Stimulated activated CD4-positive, alpha-beta T cell treated with anti-CD3 and anti-CD28 coated beads, Interleukin-12 subunit alpha, Interleukin-12 subunit beta, amount 100 ng/mL, for 4 hours (primary cell): Measurements from ENCODE around the gene CCND3.

Experiments
- DNase-seq: peaks from one replicate; pipeline ENCODE4 v3.0.0-alpha.2; 2020

Gene CCND3

DNA sequence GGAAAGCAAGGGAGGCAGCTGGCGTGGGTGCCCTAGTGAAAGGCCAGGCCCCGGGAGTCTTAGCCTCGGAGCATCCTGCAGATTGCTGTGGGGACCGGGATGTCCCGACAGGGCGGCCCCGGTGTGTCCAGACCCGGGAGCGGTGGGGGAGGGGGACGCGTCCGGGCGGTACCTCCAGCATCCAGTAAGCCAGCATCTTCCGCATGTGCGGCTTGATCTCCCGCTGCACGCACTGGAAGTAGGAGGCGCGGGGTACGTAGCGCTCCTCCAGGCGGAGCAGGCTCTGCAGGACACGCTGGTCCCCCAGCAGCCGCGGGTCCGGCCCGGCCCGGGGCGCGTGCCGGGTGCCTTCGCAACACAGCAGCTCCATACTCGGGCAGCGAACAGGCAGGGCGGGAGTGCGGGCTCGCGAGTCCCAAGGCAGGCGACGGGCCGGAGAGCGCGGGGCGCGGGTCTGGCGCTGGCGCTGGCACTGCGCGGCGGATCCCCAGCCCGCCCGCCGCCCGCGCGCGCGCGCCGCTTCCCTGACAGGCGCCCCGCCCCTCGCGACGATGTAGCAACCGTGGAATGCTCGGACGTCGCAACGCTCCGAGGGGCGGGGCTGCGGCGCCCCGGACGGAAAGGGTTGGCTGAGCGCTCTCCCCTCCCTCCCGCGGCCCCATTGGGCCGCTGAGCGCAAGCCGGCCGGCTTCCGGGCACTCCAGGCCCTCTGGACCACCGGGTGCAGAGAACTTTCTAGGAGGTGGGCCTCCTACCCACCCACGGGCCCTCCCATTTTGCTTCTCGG, at the start of gene CCND3:
Gene CCND3, minus strand, starts transcription at position 529 of the 787 bp plus-strand sequence. Its CDS starts 159 bp downstream, at position 370.
- DNase-seq: peak; percentile 93

DNA sequence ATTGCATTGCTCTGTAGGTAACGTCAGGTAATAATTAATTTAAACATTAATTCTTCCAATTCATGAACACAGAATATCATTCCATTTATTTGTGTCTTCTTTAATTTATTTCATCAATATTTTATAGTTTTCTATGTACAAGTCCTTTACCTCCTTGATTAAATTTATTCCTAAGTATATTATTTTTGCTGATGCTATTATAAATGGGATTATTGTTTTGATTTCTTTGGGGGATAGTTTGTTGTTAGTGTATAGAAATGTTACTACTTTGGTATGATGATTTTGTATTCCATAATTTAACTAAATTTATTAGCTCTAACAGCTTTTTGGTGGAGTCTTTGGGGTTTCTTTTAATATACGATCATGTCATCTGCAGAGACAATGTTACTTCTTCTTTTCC, 44.7 kb upstream of the CCND3 start:
- no peak for DNase-seq

DNA sequence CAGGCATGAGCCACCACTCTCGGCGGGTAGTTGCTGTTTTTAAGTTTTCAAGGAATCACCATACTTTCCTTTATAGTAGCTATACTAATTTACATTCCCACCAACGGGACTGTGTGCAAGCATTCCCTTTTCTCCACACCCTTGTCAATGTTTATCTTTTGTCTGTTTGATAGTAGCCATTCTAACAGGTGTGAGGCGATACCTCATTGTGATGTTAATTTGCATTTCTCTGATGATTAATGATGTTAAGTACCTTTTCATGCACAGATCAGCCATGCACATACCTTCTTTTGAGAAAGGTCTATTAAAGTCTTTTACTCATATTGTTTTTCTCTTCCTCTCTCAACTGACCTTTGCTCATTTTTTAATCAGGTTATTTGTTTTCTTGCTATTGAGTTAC, 43.0 kb upstream of the CCND3 start:
- DNase-seq: no peak

DNA sequence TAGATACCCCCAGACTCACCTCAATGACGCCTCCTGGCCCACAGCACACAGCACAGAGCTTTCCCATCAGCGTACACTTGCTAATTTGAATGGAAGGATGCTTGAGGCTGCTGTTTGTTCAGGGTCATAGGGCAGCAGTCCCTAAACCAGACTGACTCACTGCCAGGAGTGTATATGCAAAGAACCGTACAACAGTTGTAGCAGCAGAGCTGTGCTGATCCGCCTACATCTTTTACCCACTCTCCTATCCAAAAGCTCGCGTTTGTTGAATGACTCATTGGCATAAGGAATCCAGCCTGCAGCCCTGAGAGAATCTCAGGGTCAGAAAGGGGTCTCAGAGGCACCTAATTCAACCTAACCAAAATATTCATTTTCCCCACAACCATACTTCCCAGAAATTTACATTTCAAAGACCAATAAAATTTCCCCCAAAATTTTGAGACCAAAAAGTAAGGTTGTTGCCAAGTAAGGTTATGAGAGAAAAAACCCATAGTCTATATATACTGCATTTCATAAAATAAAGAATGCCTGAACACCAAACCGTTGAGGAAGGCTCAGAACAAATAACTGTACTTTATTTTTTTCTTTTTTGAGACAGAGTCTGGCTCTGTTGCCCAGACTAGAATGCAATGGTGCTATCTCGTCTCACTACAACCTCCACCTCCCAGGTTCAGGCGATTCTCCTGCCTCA, 35.3 kb upstream of the CCND3 start:
- no peak for DNase-seq

DNA sequence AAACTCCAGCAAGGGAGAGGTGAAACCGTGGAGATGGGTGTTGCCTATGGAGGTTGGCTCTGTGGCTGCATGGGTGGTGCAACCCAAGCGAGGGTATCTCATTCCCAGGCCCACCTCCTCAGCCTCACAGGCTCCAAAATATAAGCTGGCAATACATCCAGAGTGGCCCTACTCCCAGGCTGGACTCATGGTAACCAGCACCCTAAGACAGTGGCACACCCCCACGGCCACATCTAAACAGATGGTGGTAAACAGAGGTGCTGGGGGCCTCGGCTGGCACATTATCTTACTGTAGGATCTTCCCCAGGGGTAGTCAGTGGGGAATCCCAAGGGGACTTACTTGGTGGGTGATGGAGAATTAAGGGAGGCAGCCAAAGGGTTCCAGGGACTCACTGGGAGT, 33.7 kb upstream of the CCND3 start:
- no peak for DNase-seq

DNA sequence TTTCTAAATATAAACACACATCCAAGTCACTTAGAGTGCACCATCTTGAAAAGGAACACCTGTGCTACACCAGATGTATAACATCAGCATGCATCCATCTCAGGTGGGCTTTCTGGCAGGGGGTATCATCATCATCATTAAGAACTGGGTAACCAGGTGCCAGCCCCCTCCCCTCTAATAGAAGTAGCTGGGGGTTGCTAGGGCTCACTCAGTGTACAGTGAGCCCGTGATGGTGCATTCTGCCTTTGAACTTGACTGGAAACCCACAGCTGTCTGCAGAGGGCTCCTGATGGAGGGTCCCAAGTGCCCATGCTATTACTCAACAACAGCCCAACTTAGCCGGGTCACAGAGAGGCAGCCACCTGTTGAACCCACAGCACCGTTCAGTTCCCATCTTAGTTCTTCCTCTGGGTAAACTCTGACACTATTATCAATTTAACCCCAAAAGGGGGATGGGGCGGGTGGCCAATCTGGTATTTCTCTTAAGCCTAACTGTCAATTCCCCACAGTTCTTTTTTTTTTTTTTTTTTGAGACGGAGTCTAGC, 32.7 kb upstream of the CCND3 start:
- no peak for DNase-seq

DNA sequence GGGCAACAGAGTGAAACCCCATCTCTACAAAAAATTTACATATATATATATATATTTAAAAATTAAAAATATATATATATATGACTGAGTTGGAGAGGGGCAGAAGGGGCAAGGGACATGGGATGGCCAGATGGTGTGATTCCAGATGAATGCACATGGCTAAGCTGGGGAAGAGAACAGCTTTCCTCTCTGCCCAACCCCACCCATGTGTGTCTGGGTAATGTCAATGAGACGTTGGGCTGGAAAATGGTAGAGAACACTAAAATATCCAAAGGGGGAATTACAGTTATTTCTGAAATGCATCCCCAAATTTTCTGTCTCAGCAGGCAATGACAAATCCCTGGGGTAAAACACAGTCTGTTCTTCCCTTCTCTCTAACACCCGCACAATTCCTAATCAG, 31.2 kb upstream of the CCND3 start:
- DNase-seq: no peak

DNA sequence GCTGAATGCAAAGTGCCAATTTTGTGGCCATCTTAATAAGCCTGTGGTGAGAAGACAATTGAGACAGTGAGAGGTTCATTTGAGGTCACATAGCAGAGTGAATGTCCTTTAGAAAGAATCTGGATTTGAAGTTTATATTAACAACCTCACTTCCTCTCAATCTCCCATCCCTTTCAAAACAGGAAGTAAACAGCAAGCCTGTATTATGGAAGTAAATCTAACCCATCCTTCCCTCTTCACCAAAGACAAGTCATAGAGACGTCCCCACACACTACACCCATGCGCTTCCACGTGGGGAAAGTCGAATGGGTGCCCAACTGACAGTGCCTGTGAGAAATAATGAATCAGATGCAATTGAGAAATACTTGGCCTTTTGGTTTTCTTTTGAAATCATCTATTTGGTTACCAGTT, 28.8 kb upstream of the CCND3 start:
- peak; percentile 54 for DNase-seq

DNA sequence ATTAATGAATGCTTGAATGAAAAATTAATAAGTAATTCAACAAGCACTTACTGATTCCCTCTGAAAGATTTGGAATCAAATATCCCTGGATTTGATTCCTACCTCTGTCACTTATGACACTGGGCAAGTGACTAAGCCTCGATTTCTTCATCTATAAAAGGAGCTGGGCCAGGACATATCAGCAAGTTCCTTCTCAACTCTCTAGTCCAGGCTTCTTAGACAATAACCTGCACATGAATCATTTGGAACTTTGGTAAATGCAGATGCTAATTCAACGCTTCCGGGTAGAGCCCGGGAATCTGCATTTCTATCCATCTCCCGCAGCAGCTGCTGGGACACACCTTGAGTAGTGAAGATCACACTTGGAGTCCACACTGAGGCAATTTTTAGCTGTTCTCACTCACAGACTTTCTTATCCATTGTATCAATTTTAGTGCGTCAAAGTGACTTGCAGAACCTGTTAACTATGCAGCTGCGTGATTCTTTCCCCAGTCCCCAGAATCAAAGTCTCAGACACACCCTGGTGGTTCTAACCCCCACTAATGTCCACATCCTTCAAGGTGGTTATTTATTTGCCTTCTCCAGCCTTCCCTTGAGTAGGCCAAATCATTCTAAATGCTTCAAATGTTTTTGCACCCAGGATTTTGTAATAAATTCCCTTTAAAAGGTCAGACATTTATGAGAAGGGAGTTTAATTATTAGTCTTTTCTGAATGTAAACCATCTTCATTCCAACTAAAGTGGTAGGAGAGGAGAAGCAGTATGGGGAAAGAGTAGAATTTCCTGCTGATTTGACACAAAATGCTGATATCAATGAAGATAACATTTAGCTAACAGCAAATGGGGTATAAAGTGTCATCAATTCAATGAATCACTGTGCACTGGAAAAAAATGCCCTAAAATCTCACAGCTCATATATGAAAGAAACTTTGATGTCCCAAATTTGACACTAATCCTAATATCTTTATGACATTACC, 26.0 kb upstream of the CCND3 start:
- DNase-seq: no peak

DNA sequence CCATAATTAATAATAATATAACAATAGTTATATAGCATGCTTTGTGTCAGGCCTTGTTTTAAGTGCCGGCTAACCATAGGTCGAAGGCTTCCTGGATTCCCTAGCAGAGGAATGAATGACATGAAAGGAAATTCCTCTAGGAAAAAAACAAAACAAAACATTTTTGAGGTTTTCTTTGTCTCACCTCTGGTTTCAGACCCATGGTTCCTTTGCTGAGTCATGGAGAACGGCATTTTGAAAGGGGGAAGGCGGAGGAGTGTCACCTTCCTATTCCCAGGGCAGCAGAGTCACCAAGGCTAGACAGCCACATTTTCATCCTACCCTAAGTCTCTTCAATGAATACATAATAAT, 25.3 kb upstream of the CCND3 start:
- no peak for DNase-seq

DNA sequence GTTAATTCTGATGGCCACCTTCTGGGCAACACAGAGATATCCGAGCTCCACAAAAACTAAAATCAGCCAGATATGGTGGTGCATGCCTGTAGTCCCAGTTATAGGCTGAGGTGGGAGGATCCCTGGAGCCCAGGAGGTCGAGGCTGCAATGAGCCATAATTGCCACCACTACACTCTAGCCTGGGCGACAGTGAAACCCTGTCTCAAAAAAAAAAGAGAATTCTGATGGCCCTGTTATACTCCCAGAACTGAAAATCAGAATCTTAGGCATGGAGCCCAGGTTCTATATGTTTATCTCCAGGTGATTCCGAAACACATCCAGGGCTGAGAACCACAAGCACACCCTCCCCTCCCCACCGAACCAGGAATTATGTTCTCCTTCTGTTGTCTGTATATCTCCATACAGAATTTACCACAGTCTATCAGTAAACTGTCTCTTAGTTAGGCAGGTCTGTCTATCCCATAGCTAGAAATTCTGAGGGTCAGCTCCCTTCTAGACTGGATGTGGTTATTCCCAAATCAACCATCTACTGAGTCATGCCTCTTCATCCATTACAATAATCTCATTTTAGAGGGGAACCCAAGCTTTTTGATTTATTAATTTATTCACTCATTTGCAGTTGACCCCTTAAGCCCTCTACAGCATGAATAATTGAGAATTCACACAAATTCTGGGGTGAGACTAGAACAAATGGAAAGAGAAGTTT, 24.8 kb upstream of the CCND3 start:
- DNase-seq: no peak

DNA sequence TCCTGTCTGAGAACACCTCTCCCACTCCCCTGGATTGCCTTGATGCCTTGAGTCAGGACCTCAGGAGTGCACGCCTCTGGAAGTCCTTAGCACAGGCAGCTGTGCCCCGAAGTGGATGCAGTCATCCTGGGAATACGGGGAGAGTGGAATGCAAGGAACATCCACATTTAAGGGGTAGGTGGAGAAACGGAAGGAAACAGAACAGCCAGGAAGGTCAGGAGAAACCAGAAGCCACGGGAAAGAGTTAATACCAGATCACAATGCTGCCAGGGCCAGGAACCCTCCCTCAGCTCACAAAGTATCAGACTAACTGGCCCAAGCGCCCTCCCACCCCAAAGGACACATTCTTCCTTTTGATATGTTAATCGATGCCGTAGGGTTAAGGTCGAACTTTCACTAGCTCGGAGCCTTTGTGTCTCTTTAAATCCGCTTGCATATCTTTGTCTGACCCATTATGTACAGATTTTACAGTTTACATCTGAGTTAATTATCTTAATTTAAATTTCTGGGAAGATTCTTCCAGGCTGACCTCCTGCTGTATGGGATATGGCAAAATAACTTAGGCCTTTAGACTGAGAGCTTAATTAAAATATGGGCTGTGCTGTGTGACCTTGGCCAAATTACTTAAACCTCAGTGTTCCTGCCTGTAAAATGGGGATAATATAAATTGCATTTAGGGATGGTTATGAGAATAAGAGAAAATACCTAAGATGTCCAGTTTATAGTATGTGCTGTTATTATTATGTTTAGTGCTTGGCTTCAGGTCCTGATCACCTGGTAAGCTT, 24.0 kb upstream of the CCND3 start:
- no peak for DNase-seq

DNA sequence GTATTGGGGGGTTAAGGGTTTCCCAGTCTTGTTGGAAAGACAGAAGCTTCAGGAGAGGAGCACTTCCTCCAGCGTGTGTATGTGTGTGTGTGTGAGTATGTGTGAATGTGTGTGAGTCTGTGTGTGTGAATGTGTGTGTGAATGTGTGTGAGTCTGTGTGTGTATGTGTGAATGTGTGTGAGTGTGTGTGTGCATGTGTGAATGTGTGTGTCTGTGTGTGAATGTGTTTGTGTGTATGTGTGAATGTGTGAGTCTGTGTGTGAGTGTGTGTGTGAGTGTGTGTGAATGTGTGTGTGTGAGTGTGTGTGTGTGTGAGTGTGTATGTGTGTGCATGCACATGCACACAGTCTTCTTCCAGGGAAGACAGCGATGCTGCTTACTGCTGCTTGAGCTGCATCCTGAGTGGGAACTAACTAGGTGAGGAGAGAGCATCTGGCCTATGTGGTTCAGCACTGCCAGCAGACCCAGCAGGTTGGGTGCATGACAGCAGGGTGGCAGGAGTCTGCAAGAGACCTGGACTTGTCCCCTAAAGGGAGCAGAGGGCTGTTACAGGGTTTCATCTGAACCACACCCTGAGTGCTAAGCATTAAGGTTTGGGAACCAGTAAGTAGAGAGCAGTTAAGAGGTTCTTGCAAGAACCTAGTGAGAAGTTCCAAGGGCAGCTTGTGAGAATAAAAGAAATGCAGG, 22.7 kb upstream of the CCND3 start:
- no peak for DNase-seq

DNA sequence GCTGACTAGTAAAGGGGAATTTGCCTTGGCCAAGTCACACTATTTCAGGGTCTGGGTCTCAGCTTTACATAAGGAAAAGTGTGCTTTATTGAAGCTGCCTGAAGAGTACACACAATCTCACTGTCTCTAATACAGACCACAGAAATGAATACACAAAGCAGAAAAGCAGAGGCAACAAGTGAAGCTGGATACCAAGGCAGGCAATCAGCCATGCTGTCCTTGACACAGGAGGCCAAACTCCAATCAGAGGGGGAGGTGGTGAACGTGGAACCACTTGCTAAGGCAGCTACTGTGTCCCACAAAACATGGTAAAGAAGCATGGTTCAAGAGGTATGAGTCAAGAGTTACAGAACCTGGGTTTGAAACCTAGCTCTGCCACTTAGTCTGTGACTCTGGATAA, 21.8 kb upstream of the CCND3 start:
- no peak for DNase-seq

DNA sequence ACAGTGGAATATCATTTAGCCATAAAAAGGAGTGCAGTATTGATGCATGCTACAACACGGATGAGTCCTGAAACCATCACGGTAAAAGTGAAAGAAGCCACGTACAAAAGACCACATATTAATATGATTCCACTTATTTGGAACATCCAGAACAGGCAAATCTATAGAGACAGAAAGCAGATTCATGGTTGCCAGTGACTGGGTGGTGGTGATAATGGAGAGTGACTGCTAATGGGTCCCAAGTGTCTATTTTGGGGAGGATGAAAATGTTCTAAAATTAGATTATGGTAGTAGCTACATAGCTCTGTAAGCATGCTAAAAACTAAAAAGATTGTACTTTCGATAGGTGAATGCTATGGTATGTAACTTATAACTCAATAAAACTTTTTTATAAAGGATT, 18.4 kb upstream of the CCND3 start:
- DNase-seq: no peak

DNA sequence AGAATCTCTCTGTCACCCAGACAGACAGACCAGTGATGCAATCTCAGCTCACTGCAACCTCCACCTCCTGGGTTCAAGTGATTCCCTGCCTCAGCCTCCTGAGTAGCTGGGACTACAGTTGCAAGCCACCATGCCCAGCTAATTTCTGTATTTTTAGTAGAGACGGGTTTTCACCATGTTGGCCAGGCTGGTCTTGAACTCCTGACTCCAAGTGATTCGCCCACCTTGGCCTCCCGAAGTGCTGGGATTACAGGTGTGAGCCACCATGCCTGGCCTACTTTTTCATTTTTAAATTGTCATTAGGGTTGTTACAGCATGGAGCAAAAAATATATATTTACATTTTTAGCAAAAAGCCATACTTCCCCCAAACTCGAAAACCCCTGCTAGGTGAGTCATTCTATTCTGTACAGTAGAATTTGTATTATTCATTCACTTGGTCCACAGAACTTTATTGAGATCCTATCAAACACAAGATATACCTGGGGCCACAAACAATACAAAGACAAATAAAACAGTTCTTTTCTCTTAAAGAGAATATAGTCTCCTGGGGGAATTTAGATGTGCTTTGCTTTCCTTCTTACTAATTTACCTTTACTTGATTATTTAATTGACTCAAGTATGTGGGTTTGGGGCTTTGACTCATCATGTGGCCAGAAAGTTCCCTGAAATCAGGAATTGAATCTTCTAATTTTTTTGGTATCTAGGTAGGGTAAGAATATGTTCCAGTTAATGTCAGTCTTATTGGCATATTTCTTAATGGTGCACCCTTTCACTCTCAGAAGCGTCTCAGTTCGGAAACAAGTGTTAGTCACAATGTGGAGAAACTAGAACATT, 16.6 kb upstream of the CCND3 start:
- no peak for DNase-seq

DNA sequence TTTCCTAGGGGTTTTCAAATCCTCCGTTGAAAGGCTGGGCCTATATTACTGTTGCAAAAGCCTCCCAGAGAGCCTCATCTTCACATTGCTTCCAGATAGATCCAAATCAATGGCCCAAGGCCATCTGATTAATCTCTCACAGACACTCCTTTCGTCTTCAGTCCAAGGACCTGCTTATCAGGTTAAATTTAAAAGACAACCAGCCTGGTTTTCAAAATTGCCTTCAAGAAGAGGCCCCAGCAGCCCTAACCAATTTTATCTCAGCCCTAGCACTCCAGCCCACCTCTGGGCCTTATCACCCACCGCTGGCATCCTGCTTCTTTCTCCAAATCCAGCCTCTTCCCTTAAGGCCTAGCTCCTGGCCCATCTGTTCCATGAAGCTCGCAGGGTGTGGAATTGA, 15.5 kb upstream of the CCND3 start:
- DNase-seq: no peak

DNA sequence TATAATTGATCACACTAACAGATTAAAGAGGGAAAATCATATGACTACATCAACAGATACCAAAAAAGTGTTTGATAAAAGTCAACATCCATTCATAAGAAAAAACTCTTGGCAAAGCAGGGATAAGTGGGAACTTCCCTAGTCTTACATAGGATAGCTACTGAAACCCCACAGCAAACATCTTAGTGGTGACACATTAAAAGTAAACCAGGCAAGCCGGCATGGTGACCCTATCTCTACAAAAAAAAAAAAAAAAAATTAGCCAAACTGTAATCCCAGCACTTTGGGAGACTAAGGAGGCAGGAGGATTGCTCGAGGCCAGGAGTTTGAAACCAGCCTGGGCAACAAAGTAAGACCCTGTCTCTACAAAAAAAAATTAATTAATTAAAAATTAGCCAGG, 13.8 kb upstream of the CCND3 start:
- DNase-seq: no peak

DNA sequence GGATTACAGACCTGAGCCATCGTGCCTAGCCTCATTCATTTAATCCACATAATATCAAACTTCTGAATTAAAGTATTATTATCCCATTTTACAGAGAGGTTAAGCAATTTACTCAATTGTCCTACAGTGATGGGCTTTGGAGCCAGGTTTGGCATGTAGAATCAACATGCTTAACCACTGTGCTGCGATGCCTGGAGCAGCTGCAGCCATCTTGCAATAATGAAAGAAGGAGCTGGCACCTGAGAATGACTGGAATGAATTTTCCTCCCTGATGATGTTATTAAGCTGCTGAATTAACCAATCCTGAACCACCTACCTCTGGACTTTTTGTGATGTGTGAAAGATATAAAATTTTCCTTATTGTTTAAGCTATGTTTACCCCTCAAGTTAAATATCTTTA, 13.1 kb upstream of the CCND3 start:
- no peak for DNase-seq

DNA sequence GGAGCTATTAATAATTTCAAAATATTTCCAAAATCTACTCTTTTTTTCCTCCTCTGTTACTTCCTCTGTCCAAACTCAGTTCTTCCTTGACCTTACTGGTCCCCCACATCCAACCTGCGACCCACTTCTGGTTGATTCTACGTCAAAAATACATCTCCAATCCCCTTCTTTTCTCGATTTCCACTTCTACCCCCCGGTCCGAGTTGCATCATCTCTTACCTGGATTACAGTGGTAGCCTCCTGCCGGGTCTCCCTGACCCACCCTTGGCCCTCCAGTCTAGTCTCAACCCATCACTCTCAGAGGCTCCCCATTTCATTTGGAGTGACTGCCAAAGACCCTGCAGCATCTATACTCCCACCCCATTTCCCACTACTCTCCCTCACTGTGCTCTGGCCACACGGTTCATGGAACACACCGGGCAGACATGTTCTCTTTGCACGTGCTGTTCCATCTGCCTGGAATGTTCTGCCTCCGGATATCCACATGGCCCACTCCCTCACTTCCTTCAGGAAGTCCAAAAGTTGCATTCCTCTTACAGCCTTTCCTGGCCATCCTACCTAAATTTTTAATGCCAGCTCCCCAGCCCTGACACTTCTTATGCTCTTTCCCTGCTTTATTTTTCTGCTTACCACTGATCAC, 6.1 kb upstream of the CCND3 start:
- no peak for DNase-seq
